Body of pancreas (tissue), 4 donors: ENCODE results near the gene CAMK2D.

Source experiments
- POLR2A ChIP-seq, 3 donors: fragments of 450-650 bp; IDR thresholded peaks; one replicate each; pipeline ENCODE4 v1.6.1; 2016; ENCODE audit warnings: antibody characterized with exemption in 3 of 3, mild to moderate bottlenecking in 2 of 3
- TF ChIP-seq, protein P1 (sequence below), 7 experiments: fragments of 450-650 bp in 4 of 7; fragments of 200-600 bp in 3 of 7; sonication (generic) in 3 of 7; IDR thresholded peaks; one replicate each; pipeline ENCODE4 v1.5.1; 2016 to 2019; ENCODE audit warnings: antibody characterized with exemption in 7 of 7

DNA sequence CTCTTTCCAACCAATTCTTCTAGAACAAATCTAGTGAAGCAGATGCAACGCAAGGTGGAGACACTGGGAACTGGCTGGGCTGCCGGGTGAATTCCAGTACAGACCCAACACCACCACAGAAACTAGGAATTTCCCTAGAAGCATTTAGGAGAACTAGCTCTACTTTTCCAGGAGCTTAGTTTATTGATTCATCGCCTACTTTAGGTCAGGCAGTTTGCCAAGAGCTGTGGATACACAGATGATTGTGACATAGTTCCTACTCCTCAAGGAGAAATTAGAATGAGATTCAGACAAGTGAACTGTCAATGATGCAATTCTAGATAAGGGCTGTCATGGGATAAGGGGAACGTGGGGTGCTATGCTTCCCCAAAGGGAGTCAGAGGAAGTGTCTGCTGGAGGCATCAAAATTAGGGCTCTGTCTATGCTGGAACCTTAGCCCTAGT is 350.0 kb downstream of the CAMK2D start:
- TF ChIP-seq, protein P1, sequence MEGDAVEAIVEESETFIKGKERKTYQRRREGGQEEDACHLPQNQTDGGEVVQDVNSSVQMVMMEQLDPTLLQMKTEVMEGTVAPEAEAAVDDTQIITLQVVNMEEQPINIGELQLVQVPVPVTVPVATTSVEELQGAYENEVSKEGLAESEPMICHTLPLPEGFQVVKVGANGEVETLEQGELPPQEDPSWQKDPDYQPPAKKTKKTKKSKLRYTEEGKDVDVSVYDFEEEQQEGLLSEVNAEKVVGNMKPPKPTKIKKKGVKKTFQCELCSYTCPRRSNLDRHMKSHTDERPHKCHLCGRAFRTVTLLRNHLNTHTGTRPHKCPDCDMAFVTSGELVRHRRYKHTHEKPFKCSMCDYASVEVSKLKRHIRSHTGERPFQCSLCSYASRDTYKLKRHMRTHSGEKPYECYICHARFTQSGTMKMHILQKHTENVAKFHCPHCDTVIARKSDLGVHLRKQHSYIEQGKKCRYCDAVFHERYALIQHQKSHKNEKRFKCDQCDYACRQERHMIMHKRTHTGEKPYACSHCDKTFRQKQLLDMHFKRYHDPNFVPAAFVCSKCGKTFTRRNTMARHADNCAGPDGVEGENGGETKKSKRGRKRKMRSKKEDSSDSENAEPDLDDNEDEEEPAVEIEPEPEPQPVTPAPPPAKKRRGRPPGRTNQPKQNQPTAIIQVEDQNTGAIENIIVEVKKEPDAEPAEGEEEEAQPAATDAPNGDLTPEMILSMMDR (IDR thresholded peaks at IDR 0.05) = no peak
- no peak for TF ChIP-seq POLR2A (IDR thresholded peaks at IDR 0.05)
